AG09319 (cell line): Measurements from ENCODE around the gene USP6.

Experiments used
- DNase-seq: peaks from one replicate; pipeline ENCODE4 v3.0.0-alpha.2; 2010; ENCODE audit warnings: low read depth; ENCODE audit errors: extremely low read depth
- CTCF ChIP-seq: IDR thresholded peaks from 2 replicates; pipeline ENCODE4 v1.5.1; 2011; ENCODE audit warnings: low read depth, mild to moderate bottlenecking, inconsistent platforms, low read length, moderate library complexity

USP6 gene

GRCh38 chr17:5181509-5182305 is 65.9 kb downstream of the USP6 start:
- DNase-seq, result no peak
- TF ChIP-seq CTCF, result no peak

GRCh38 chr17:5182597-5183409 is 67.0 kb downstream of the USP6 start:
- DNase-seq, result no peak
- TF ChIP-seq CTCF, result no peak

GRCh38 chr17:5183410-5183793 is 67.6 kb downstream of the USP6 start:
- TF ChIP-seq CTCF, result no peak
- no peak for DNase-seq

- no peak for TF ChIP-seq CTCF
- no peak for DNase-seq
These were observed 68.5 kb downstream of the USP6 start for GRCh38 chr17:5184288-5184687.

GRCh38 chr17:5191541-5192417 is 75.9 kb downstream of the USP6 start, which contains the start of gene ZNF594:
ZNF594 (minus strand) TSS chr17:5191868; CDS start chr17:5184256, 7,612 bp downstream.
- peak; percentile 90 for DNase-seq
- TF ChIP-seq CTCF, result peak; percentile 75

- DNase-seq, result no peak
- no peak for TF ChIP-seq CTCF
These were observed 78.5 kb downstream of the USP6 start for GRCh38 chr17:5194346-5194745.
